MV-4-11 (cell line): ENCODE results near the gene INPPL1.

Experiments used
- DNase-seq: peaks from one replicate; lab custom pipeline; 2025; lab: John Stamatoyannopoulos, UW

INPPL1 gene

DNA sequence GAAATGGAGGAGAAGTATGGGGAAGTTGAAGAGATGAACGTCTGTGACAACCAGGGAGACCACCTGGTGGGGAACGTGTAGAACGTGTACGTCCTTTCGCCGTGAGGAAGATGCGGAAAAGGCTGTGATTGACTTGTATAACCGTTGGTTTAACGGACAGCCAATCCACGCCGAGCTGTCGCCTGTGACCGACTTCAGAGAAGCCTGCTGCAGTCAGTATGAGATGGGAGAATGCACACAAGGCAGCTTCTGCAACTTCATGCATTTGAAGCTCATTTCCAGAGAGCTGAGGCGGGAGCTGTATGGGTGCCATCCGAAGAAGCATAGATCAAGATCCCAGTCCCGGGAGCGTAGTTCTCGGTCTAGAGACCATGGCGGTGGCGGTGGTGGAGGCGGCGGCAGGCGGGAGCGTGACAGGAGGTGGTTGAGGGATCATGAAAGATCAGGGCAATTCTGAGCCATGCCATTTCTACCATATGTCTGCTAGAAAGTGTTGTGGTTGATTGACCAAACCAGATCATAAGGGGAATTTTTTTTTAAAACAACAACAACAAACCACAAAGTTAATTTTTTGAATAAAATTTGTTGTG, 56.3 kb downstream of the INPPL1 start:
- DNase-seq, result no peak

DNA sequence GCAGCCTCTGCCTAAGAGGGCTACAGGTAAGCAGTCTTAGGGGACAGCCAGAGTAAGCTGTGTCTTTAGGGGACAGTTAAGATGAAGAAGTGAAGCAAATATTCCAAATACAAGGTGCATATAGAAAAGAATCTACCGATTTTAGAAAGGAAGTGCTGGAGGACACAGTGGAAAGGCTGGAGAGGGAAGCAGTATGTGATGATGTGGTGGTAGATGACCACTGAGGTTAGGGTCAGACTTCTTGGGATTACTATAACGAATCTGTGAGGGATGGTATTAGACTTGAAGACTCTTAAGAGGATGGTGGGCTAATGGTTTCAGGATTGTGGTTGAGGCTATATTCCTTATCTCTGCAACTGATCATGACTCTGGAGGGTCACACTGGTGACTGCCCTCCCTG, 59.4 kb downstream of the INPPL1 start:
- DNase-seq, result no peak

DNA sequence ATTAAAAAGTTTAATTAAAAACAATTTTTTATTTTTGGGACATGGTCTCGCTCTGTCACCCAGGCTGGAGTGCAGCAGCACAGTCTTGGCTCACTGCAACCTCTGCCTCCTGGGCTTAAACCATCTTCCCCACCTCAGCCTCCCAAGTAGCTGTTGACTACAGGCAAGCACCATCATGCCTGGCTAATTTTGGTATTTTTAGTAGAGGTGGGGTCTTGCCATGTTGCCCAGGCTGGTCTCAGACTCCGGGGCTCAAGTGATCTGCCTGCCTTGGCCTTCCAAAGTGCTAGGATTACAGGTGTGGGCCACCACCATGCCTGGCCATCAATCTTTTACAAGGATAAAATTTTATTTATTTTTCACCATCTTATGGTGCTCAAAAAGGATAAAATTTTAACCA, 62.7 kb downstream of the INPPL1 start:
- DNase-seq, result no peak
